Measurements from ENCODE around the gene ERVK3-1. TPM values are rescaled to one million over a fixed set of nuclear protein-coding genes. Genes with fewer than 3 reads are reported as not detected.

The ERVK3-1 gene
- total and polyA plus RNA-seq, 2 of the 8 experiments (the other 6 are each of a cell fraction or from before 2014, with no cell fraction given) = 29.9 to 31.5 TPM

- TF ChIP-seq ZNF274 (IDR thresholded peaks at IDR 0.05; ENCODE audit: borderline replicate concordance, extremely low read depth, low read length) = no peak
Measured at GRCh38 chr19:58349590-58349989, 44.4 kb downstream of the ERVK3-1 start (continued).
